Iris pigment epithelial cell (primary cell): ENCODE measurements around the gene CCDC192.

Experiments used
- DNase-seq: peaks from one replicate; pipeline ENCODE4 v3.0.0-alpha.2; 2011; ENCODE audit warnings: low read depth

The CCDC192 gene

DNA sequence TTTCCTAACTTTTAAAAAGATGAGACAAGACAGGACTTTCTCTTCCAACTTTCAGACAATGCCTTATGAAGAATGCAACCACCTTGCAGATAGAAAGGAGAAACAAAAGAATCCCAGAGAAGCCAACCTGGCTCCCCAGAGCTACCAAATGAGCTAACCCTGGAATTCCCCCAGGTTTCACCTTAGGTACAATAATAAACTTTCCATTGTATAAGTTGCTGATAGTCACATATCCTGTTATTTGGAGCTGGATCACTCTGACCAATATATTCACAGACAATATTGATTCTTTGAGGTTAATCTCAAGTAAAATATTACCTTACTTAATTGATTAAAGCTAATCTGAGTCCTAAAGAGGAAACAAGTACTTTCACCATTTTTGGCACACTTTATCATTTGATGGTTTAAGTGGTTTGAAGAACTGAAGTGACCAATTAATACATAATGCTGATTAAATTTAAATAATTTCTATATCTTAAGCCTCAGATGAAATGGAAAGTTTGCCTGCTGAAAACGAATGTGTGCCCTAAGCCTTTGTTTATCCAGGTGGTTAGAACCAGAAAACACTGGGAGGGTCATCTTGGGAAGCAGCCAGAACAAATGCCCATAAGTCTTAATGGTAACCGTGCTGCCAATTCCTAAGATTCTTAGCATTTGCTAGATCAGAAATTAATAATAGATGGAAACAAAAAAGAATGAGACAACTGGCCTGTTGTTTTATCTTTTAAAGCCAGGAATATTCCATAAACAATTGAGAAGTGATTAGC is 220.8 kb downstream of the CCDC192 start:
- DNase-seq: no peak

DNA sequence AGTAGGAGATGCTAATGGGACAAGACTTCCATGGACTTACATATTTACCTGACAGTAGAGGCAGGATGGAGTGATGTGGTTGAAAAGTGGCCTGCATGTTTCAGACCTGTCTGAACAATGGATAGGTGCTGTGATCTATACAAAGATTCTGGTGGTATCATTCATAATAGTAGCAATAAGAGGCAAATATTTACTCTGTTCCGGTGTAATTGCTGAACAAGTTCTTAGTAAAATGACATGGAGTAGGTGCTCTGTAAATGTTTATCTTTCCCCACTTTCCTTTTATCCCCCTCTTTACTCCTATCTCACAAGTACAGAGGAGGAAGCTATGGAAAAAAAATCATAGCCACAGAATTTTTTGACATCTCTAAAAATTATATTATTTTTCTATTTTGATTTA is 221.4 kb downstream of the CCDC192 start:
- DNase-seq: no peak

DNA sequence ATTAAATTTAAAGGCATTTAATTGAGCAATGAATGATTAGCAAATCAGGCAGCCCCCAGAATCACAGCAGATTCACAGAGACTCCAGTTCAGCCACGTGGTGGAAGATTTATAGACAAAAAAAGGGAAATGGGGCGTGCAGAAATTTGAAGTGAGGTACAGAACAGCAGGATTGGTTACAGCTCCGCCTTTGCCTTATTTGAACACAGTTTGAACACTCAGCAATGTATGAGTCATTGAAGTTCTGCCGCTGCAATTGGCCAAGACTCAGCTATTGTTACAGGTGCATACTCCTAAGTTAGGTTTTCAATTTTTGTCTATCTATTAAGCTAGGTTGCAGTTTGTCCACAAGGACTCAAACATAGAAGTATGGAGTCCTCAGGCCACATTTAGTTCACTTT is 222.7 kb downstream of the CCDC192 start:
- DNase-seq: no peak

DNA sequence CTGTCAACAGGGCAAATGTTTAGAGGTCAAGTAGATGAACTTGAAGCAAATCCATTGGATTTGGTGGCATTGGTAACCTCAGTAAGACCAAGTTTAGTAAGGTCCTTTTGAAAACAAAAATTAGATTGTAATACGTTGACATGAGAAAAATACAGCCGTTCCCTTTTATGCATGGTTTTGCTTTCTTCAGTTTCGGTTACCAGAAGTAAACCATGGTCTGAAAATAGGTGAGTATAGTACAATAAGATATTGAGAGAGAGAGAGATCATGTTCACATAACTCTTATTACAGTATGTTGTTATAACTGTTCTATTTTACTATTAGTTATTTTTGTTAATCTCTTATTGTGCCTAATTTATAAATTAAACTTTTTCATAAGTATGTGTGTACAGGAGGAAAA is 223.8 kb downstream of the CCDC192 start:
- DNase-seq: no peak

DNA sequence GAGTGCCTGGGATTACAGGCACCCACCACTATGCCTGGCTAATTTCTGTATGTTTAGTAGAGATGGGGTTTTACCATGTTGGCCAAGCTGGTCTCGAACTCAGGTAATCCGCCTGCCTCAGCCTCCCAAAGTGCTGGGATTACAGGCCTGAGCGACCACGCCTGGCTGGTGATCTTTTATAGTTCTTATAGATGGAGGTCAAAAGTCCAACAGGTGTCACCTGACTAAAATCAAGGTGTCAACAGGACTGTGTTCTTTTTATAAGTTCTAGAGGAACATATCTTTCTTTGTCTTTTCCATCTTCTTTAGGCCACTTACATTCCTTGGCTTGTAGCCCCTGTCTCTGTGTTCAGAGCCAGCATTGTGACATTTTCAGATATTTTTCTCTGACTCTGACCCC is 224.9 kb downstream of the CCDC192 start:
- DNase-seq: no peak

DNA sequence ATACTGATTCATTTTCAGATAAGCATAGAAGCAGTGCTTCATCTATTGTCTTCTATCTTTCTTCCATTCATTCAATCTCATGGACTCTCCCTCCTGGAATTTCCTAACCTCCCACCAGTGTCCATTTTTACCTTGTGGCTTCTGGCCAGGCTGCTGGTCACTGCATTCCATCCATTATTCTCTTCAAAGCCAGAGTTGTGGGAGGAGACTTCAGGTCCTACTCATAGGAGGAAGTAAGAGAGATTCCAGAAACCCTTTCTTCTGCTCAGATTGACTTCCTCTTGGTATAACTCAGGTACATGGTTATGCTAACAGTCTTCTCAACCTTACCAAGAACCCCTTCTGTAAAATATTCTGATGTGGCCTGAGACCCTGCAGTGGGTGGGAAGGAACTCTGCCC is 227.1 kb downstream of the CCDC192 start:
- DNase-seq: peak; percentile 63

- no peak for DNase-seq
Measured at GRCh38 chr5:127931396-127931795, 228.2 kb downstream of the CCDC192 start.

DNA sequence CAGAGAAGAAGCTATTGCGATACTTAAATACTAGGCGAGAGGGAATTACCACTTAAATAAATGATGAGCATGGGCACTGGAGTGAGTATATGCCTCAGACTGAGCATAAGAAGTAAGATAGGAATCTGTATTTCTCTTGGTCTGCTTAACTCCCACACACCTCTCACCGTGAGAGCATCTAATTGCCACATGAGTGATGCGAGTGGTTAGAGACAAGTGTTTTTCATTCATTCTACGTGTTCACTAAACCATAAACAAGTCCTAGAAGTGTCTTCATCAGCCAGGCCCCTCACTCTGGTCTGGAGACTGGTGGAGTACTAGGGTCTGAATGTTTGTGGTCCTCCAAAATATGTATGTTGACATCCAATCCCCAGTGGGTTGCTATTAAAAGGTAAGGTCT is 230.2 kb downstream of the CCDC192 start:
- DNase-seq: no peak

- peak; percentile 74 for DNase-seq
Measured at GRCh38 chr5:127934791-127935256, 231.6 kb downstream of the CCDC192 start.

DNA sequence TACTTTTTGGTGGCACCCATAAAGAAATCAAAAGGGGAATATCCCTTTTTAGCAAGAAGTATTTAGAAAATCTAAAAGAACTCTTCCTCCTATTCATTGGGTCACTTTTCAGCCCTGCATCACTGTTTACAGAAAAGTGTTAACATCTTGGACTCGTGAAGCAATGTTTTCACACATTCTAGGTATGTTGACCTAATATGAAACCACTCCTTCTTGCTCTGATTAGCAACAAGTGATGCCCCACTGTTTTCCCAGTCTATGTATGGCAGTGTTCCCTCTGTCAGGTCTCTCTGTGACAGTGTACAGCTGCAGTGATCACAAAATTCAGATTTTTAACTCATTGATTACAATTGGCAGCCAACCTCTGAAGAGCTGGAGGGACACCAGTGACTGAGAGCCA is 232.2 kb downstream of the CCDC192 start:
- no peak for DNase-seq

- DNase-seq: no peak
Measured at GRCh38 chr5:127936439-127936972, 233.3 kb downstream of the CCDC192 start.

- no peak for DNase-seq
Measured at GRCh38 chr5:127938746-127939145, 235.6 kb downstream of the CCDC192 start.

- DNase-seq: no peak
Measured at GRCh38 chr5:127940854-127941253, 237.7 kb downstream of the CCDC192 start.

DNA sequence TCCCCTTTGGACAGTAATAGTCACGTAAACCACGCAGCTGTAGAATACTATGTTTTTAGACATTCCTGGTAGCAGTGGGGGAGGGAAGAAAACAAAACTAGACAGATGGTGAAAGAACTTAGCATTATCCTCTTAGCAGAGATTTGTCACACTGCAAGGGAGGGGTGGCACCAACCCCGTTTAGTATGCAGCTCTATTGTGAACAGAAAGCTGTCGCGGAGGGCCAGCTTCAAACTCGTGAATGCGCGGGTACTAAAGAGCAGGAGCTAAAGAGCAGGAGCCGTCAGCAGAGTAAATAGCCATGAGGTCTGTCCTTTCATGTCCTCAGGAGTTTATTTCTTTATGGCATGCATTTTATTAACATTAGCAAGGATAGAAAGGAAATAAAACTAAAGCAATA is 238.5 kb downstream of the CCDC192 start:
- DNase-seq: peak; percentile 55

DNA sequence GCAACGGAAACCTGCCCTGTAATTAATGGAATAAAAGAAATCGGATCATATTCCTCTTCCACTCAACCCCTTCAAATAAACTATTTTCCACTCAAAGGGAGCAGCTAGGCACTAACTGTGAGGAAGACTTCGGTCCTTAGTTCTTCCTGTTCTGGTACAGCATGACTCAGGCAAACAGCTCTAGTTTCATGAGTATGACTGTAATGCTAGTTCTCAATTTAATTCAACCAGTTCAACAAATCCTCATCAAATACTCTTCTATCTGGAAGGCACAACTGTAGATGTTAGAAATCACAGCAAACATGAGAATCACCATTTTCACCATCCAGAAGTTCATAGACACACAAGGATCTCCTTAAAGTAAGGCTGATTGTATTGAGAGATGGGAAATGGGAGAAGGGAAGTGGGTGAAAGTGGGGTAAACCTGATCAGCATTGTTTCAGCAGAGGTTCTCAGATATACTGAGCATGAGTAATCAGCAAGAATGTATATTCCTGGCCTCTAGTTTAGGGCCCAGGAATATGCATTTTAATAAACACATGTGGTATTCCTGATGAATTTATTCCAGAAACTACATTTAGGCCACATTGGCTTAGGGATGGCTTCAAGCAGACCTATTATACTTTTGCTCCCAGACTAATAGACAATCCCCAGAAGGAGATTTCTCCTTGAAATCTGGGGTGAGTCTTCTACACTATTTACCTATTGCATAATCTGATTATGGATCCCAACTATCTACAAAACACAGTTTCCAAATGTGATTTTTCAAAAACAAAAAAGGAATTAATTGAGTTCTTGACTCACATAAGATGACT is 239.3 kb downstream of the CCDC192 start:
- DNase-seq: peak; percentile 69

DNA sequence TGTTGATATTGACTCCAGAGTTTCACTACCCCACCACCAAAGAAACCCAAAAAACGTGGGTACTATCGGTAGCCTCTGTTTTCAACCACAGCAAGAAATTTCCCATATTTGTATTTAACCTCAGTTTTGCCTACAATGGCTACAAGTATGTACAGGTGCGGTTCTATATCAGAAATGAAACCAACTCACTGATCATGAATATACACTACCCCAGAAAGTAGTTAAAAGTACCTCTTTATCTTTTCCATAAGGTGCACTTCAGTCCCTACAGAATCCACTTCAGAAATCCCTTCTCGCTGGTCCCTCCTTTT is 239.8 kb downstream of the CCDC192 start:
- DNase-seq: no peak

DNA sequence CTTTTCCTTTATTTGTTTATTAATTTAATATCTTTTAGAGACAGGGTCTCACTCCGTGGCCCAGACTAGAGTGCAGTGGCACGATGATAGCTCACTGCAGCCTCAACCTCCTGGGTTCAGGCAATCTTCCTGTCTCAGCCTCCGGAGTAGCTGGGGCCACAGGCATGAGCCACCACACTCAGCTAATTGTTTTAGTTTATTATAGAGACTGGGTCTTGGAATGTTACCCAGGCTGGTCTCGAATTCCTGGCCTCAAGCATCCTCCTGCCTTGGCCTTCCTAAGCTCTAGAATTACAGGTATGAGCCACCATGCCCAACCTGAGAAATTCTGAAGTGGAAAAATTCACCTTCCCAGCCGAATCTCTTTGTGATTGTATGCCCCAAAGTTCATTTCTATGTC is 240.9 kb downstream of the CCDC192 start:
- no peak for DNase-seq

DNA sequence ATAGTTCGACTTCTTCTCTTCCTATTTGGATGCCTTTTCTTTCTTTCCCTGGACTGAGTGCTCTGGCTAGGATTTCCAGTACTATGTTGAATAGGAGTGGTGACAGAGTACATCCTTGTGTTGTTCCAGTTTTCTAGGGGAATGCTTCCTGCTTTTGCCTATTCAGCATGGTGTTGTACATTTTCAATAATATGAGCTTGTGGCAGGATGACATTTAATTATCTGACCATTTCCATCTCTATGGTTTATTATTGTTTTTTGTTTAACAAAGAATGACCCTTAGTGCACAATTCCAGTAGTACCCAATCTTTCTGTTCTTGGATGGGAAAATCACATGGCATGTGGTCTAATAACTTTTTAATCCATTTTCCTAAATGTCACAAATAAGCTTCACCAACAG is 244.8 kb downstream of the CCDC192 start:
- DNase-seq: no peak

DNA sequence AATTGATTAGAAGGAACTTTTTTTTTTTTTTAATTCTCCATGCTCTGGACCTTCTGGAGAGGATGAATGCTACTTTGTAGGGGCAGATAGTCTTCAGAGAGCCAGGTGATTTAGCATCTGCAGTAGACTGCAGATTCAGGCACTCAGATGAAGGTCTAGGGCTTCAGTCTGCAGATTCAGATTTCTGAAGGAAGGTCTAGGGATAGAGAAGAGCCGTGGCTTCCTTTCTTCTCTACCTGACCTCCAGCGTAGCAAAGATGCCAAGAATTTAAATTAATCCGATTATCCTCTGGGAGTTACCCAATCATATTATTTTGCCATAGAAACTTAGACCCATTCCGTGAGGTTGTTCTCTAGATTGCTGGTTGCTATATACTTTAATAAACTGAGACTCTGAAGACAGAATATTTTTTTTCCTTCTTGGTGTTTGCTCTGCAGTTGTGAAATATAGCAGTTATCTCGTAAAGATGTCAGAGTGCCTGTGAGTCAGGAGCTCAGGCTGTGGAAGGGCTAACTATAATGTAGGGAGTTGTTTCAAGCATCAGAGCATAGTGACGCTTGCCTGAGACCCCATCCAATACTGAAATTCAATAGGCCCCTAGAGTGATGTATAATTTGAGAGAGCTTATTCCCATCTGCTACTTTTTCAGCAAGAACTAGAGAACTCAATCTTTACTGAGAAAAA is 247.7 kb downstream of the CCDC192 start:
- DNase-seq: peak; percentile 66

DNA sequence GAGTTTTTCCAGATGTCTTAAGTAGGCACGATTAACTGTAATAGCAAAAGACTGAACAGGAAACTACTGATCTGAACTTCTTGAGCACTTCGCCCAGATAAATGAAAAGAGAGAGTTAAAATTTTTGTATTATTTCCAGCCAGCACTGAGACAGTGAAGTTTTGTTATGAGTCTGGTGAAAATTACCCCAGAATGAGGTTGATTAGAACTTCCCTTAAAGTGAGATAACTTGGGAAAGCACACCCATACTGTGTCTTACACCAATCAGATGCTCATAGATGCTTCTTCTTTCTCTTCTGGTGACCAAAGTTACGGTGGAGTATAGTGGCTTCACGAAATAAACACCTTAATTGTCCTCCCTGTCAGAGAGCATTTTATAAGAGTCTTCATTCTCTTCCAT is 248.6 kb downstream of the CCDC192 start:
- no peak for DNase-seq

DNA sequence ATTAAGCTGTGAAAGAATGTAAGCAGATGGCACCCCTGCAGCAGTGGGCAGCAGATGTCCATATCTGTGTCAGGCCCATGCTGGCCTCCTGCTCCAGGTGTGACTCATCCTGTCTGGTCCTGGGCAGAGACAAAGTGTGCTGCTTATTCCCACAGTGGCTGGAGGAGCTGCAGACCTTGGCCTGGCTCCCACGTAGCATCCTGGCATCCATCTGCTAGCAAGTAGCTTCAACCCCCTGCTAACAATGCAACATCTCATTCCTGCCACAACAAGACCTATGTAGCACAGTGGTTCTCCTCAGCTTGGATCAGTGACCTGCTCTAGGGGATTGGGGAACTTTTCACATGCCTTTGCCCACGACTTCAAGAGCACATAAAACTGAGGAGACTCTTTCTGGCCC is 254.0 kb downstream of the CCDC192 start:
- DNase-seq: peak; percentile 64

GRCh38 chr5:127957701-127958239 is 254.6 kb downstream of the CCDC192 start:
- no peak for DNase-seq
